MM.1S (cell line): ENCODE results near the gene RELL1.

ENCODE experiments used
- CTCF ChIP-seq: fragments of 300-600 bp; sonication (generic); IDR thresholded peaks from 2 replicates; pipeline ENCODE4 v1.5.1; 2016; ENCODE audit warnings: antibody characterized with exemption, low read length, mixed read lengths
- EZH2 ChIP-seq: fragments of 300-600 bp; sonication (generic); optimal IDR thresholded peaks from 2 replicates; pipeline ENCODE3; 2017; ENCODE audit warnings: low read depth, mild to moderate bottlenecking, antibody characterized with exemption, low read length, mixed read lengths
- EZH2phosphoT487 ChIP-seq: fragments of 300-600 bp; sonication (generic); IDR thresholded peaks from 2 replicates; pipeline ENCODE4 v1.6.1; 2018; ENCODE audit warnings: antibody characterized with exemption, low read length

GRCh38 chr4:37679301-37679700 is 6.9 kb downstream of the RELL1 start:
- TF ChIP-seq CTCF (no peak), EZH2phosphoT487 (no peak), EZH2 (no peak)
